Measurements from ENCODE around the gene AK9.

GRCh38 chr6:109695468-109695867 lies 4.5 kb upstream of the AK9 start:
- no peak for TF ChIP-seq POLR2A (IDR thresholded peaks at IDR 0.05)
- no peak for TF ChIP-seq CTCF (IDR thresholded peaks at IDR 0.05)

Data from lower leg skin (tissue), 3 donors.